DOHH2 (cell line): Measurements from ENCODE around the gene COL20A1.

Source experiments
- H3F3A ChIP-seq: fragments of 200-600 bp; sonication (generic), shearing (Covaris generic); 2 replicates; pipeline ENCODE4 v1.6.0; 2016; ENCODE audit warnings: antibody characterized with exemption, mild to moderate bottlenecking; ENCODE audit not compliant: control insufficient read depth, insufficient read depth
- H3K27ac ChIP-seq: fragments of 200-600 bp; sonication (generic); 2 replicates; pipeline ENCODE4 v1.5.1; 2014; ENCODE audit warnings: low read depth, mild to moderate bottlenecking, low read length, moderate library complexity
- H3K27me3 ChIP-seq: fragments of 200-600 bp; sonication (generic); 2 replicates; pipeline ENCODE4 v1.6.1; 2014; ENCODE audit warnings: mild to moderate bottlenecking, low read length, mixed read lengths; ENCODE audit not compliant: control insufficient read depth
- H3K36me3 ChIP-seq: fragments of 200-600 bp; sonication (generic); 2 replicates; pipeline ENCODE4 v1.6.1; 2014; ENCODE audit warnings: mild to moderate bottlenecking, low read length, moderate library complexity, mixed read lengths; ENCODE audit not compliant: control insufficient read depth
- H3K4me1 ChIP-seq: fragments of 200-600 bp; sonication (generic); 2 replicates; pipeline ENCODE4 v1.6.1; 2014; ENCODE audit warnings: mild to moderate bottlenecking, low read length, mixed read lengths; ENCODE audit not compliant: control insufficient read depth
- H3K4me2 ChIP-seq: fragments of 200-600 bp; sonication (generic); 2 replicates; pipeline ENCODE4 v1.6.0; 2014; ENCODE audit warnings: mild to moderate bottlenecking, low read length, moderate library complexity
- H3K4me3 ChIP-seq: fragments of 200-600 bp; sonication (generic); 2 replicates; pipeline ENCODE4 v1.5.1; 2014; ENCODE audit warnings: mild to moderate bottlenecking, low read length, mixed read lengths
- H3K79me2 ChIP-seq: fragments of 200-600 bp; sonication (generic); 2 replicates; pipeline ENCODE4 v1.6.1; 2014; ENCODE audit warnings: mild to moderate bottlenecking, low read length, mixed read lengths; ENCODE audit not compliant: control insufficient read depth
- H3K9me2 ChIP-seq: fragments of 200-600 bp; sonication (generic); replicated peaks from 2 replicates; pipeline ENCODE4 v1.6.1; 2014; ENCODE audit warnings: mild to moderate bottlenecking, low read length, mixed read lengths; ENCODE audit not compliant: control insufficient read depth
- H3K9me3 ChIP-seq: fragments of 200-600 bp; sonication (generic); 2 replicates; pipeline ENCODE4 v1.6.1; 2014; ENCODE audit warnings: antibody characterized with exemption, low read length, mixed read lengths; ENCODE audit not compliant: control insufficient read depth, insufficient read depth
- H4K20me1 ChIP-seq: fragments of 200-600 bp; sonication (generic); 2 replicates; pipeline ENCODE4 v1.6.0; 2014; ENCODE audit warnings: low read depth, mild to moderate bottlenecking, antibody characterized with exemption, low read length, moderate library complexity; ENCODE audit not compliant: control insufficient read depth, insufficient read depth
- CTCF ChIP-seq: fragments of 200-600 bp; sonication (generic); IDR thresholded peaks from one replicate; pipeline ENCODE4 v1.5.1; 2014; ENCODE audit warnings: antibody characterized with exemption, mild to moderate bottlenecking, low read depth, low read length; ENCODE audit not compliant: poor library complexity, severe bottlenecking
- EZH2phosphoT487 ChIP-seq: fragments of 200-600 bp; sonication (generic); IDR thresholded peaks from 2 replicates; pipeline ENCODE4 v1.6.1; 2017; ENCODE audit warnings: borderline replicate concordance, mild to moderate bottlenecking, antibody characterized with exemption, low read length, moderate library complexity, mixed read lengths

Gene COL20A1

GRCh38 chr20:63310265-63310991 is 17.4 kb downstream of the COL20A1 start:
- Histone ChIP-seq H3F3A (no peaks in the 10 kb centered on the region), H3K4me2 (no peak overlapping the region)

GRCh38 chr20:63311186-63311832 is 18.3 kb downstream of the COL20A1 start:
- no peaks in the 10 kb centered on the region for H3K36me3 ChIP-seq
- H3K9me3 ChIP-seq = no peaks in the 10 kb centered on the region
- H4K20me1 ChIP-seq = no peaks in the 10 kb centered on the region
- no peaks in the 10 kb centered on the region for H3K4me1 ChIP-seq
- no peaks in the 10 kb centered on the region for H3K27me3 ChIP-seq
- no peak overlapping the region for H3K27ac ChIP-seq
- H3K79me2 ChIP-seq = no peaks in the 10 kb centered on the region
- no peaks in the 10 kb centered on the region for H3F3A ChIP-seq
- TF ChIP-seq CTCF = no peak
- TF ChIP-seq EZH2phosphoT487 = no peak
- no peak overlapping the region for H3K4me3 ChIP-seq
- no peak overlapping the region for H3K4me2 ChIP-seq
- H3K9me2 ChIP-seq = no peaks in the 10 kb centered on the region

More at GRCh38 chr20:63310265-63310991, 17.4 kb downstream of the COL20A1 start:
- Histone ChIP-seq H3K27me3 (no peaks in the 10 kb centered on the region), H4K20me1 (no peaks in the 10 kb centered on the region), H3K4me3 (no peak overlapping the region), H3K9me2 (no peaks in the 10 kb centered on the region), H3K79me2 (no peaks in the 10 kb centered on the region), H3K4me1 (no peaks in the 10 kb centered on the region), H3K36me3 (no peaks in the 10 kb centered on the region), H3K27ac (no peak overlapping the region), H3K9me3 (peaks cover under 1% of the 10 kb centered on the region; the same call in 1 of the 2 replicates)
- TF ChIP-seq CTCF (no peak), EZH2phosphoT487 (no peak)

GRCh38 chr20:63311833-63312243 is 18.9 kb downstream of the COL20A1 start:
- H3K9me2 ChIP-seq = no peaks in the 10 kb centered on the region
- H3K27ac ChIP-seq = no peak overlapping the region
- H3K27me3 ChIP-seq = no peaks in the 10 kb centered on the region
- H4K20me1 ChIP-seq = no peaks in the 10 kb centered on the region
- H3K4me2 ChIP-seq = no peak overlapping the region
- TF ChIP-seq CTCF = no peak
- no peak for TF ChIP-seq EZH2phosphoT487
- no peak overlapping the region for H3K4me3 ChIP-seq
- no peaks in the 10 kb centered on the region for H3F3A ChIP-seq
- H3K4me1 ChIP-seq = no peaks in the 10 kb centered on the region
- no peaks in the 10 kb centered on the region for H3K79me2 ChIP-seq
- no peaks in the 10 kb centered on the region for H3K36me3 ChIP-seq
- no peaks in the 10 kb centered on the region for H3K9me3 ChIP-seq
